RWPE1 (cell line): ENCODE data around the gene IKZF1.

Experiments used
- CTCF ChIA-PET: fragments of 350-600 bp; sonication (Branson Sonifier 250); formaldehyde crosslinking; extraction: SDS; loops from one replicate; lab custom pipeline; 2021; lab: Yijun Ruan, JAX
- POLR2A ChIA-PET: fragments of 400-600 bp; formaldehyde crosslinking; extraction: SDS; loops from one replicate; lab custom pipeline; 2020; ENCODE audit warnings: antibody characterized with exemption; ENCODE audit not compliant: low non-redundant PET; lab: Yijun Ruan, JAX
- DNase-seq: peaks from one replicate; pipeline ENCODE4 v3.0.0; 2012; ENCODE audit warnings: low spot score
- H3K27ac ChIP-seq: fragments of 450-650 bp; 2 replicates; pipeline ENCODE4 v1.5.1; 2017
- TF ChIP-seq, protein P1 (sequence below): fragments of 450-650 bp; conservative IDR thresholded peaks from 2 replicates; pipeline ENCODE4 v1.5.1; 2017; ENCODE audit warnings: low read depth, mild to moderate bottlenecking

IKZF1 gene

DNA sequence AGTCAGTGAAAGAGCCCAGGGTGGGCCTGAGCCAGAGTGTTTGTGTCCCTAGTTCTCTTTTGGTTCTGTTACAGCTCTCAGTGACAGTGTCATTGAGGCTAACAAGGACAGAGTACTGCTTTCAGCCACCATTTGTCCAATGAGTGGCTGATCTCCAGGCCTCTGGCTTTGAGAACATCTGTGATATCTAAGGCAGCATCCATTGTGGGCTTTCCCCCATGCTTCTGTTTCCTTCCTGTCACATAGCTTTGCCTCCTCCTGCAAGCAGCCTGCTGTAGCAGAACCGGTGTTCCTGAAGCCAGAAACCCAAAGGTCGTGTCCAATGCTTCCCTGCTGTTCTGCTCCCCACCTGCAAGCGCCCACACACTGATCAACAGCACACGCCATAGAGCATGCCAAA, 68.4 kb downstream of the IKZF1 start:
- POLR2A ChIA-PET: no interaction called here
- CTCF ChIA-PET: no interaction called here
- TF ChIP-seq, protein P1, sequence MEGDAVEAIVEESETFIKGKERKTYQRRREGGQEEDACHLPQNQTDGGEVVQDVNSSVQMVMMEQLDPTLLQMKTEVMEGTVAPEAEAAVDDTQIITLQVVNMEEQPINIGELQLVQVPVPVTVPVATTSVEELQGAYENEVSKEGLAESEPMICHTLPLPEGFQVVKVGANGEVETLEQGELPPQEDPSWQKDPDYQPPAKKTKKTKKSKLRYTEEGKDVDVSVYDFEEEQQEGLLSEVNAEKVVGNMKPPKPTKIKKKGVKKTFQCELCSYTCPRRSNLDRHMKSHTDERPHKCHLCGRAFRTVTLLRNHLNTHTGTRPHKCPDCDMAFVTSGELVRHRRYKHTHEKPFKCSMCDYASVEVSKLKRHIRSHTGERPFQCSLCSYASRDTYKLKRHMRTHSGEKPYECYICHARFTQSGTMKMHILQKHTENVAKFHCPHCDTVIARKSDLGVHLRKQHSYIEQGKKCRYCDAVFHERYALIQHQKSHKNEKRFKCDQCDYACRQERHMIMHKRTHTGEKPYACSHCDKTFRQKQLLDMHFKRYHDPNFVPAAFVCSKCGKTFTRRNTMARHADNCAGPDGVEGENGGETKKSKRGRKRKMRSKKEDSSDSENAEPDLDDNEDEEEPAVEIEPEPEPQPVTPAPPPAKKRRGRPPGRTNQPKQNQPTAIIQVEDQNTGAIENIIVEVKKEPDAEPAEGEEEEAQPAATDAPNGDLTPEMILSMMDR: no peak
- no peak for DNase-seq
- no peak overlapping the region for H3K27ac ChIP-seq

DNA sequence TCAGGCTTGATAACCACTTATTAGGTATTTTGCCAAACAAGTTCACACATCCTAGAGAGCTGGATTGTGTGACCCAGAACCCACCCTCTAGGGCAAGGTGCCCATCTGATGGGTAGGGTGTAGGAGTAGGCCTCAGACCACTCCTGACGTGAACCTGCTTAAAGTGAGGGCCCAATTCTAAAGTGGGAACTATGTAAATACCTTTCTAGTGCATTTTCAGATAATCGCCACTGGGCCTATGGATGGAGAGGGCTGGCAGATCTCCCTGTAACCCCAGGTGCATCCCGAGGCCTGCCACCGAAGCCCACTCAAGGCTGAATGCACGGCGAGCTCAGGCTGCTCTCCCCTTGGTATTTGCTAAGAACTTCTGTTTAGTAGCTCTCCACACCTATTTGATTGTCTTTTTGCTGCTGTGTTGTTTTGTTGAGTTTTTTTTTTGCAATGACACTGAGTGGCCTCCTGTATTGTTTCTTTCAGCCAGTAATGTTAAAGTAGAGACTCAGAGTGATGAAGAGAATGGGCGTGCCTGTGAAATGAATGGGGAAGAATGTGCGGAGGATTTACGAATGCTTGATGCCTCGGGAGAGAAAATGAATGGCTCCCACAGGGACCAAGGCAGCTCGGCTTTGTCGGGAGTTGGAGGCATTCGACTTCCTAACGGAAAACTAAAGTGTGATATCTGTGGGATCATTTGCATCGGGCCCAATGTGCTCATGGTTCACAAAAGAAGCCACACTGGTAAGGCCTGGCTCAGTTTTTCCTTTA, 71.7 kb downstream of the IKZF1 start:
- H3K27ac ChIP-seq: no peak overlapping the region
- TF ChIP-seq, protein P1: no peak
- ChIA-PET POLR2A (no interaction called here), CTCF (no interaction called here)
- no peak for DNase-seq

DNA sequence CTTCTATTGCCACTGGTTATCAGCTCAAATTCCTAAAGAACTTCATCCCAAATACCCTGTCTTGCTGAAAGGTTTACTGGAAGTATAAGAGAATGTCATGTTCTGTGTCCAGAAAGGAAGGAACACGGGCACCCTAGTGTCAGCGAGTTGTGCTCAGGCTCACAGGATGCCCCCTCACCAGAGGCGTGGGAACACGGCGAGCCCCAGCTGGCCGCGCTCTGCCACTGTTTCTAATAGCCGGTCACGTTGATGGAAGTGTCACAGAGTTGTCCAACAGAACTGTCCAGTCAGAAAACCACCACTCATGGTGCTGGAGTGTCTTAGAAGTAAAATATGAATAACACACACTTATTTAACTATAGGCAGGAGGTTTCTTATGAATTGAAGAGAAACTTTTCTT, 72.8 kb downstream of the IKZF1 start:
- CTCF ChIA-PET: interaction anchor here (0.7 kb wide), 1 partner anchor 1925 kb away, joined by 3 read pairs; no protein-coding TSS in a partner anchor
- no peak overlapping the region for H3K27ac ChIP-seq
- no peak for DNase-seq
- TF ChIP-seq, protein P1: no peak
- POLR2A ChIA-PET: no interaction called here

- H3K27ac ChIP-seq: no peak overlapping the region
- TF ChIP-seq, protein P1: no peak
- ChIA-PET CTCF (interaction anchor here (0.6 kb wide), 1 partner anchor 155 kb away, joined by 4 read pairs; no protein-coding TSS in a partner anchor), POLR2A (no interaction called here)
- peak; percentile 92 for DNase-seq
Measured at GRCh38 chr7:50379082-50379481, 74.6 kb downstream of the IKZF1 start.

- H3K27ac ChIP-seq: no peak overlapping the region
- CTCF ChIA-PET: interaction anchor here (0.6 kb wide), 1 partner anchor 155 kb away, joined by 4 read pairs; no protein-coding TSS in a partner anchor
- POLR2A ChIA-PET: no interaction called here
- no peak for DNase-seq
- TF ChIP-seq, protein P1: no peak
Measured at GRCh38 chr7:50379539-50379938, 75.0 kb downstream of the IKZF1 start.

DNA sequence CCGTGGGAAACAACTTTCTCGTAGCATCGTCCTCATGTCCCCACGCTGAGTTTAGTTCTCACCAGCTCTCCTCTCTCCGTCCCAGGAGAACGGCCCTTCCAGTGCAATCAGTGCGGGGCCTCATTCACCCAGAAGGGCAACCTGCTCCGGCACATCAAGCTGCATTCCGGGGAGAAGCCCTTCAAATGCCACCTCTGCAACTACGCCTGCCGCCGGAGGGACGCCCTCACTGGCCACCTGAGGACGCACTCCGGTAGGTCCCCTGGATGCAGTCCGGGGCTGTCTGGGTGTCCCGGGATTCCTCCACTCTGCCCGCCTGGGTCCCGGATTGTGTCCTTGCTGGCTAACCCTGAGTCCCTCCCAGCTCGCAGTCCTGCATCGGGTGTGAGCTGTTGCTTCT, 77.9 kb downstream of the IKZF1 start:
- TF ChIP-seq, protein P1: no peak
- POLR2A ChIA-PET: no interaction called here

More for the DNA sequence above, 77.9 kb downstream of the IKZF1 start:
- H3K27ac ChIP-seq: no peak overlapping the region
- no peak for DNase-seq
- CTCF ChIA-PET: interaction anchor here (0.6 kb wide), 1 partner anchor 23 kb away, joined by 3 read pairs; no protein-coding TSS in a partner anchor
